ENCODE measurements around the gene C3. TPM values are rescaled to one million over a fixed set of nuclear protein-coding genes. Genes with fewer than 3 reads are reported as not detected.

The C3 gene
- total and polyA plus RNA-seq, 2 of the 13 experiments (the other 11 are each of a cell fraction or from before 2014, with no cell fraction given), result 1,455 to 6,272 TPM

GRCh38 chr19:6752256-6753177 is 32.1 kb upstream of the C3 start (continued):
- TF ChIP-seq YY1 (IDR thresholded peaks at IDR 0.05; ENCODE audit: insufficient read depth, insufficient replicate concordance, low read depth, low read length) (peak; percentile 65), HDAC2 (CRISPR knock-in tag; IDR thresholded peaks at IDR 0.05) (peak; percentile 78; the same call in 1 of the 2 replicates), ETV6 (CRISPR knock-in tag; conservative IDR thresholded peaks at IDR 0.05) (no peak), ZNF501 (CRISPR knock-in tag; IDR thresholded peaks at IDR 0.05) (peak; percentile 88; the same call in 1 of the 2 replicates), ZNF773 (CRISPR knock-in tag; IDR thresholded peaks at IDR 0.05; ENCODE audit: borderline replicate concordance) (no peak), SOX5 (CRISPR knock-in tag; IDR thresholded peaks at IDR 0.05; ENCODE audit: borderline replicate concordance) (peak; percentile 5), GABPA (IDR thresholded peaks at IDR 0.05; ENCODE audit: low read depth, low read length) (no peak), GABPA (CRISPR knock-in tag; IDR thresholded peaks at IDR 0.05; ENCODE audit: low read depth) (peak; percentile 7; the same call in 1 of the 2 replicates), SMAD1 (CRISPR knock-in tag; IDR thresholded peaks at IDR 0.05; ENCODE audit: borderline replicate concordance, low read depth) (peak; percentile 85), LCORL (IDR thresholded peaks at IDR 0.05) (no peak), LCORL (CRISPR knock-in tag; IDR thresholded peaks at IDR 0.05) (peak; percentile 13; the same call in 1 of the 2 replicates), ZBTB49 (CRISPR knock-in tag; IDR thresholded peaks at IDR 0.05; ENCODE audit: borderline replicate concordance) (no peak), U2AF1 (optimal IDR thresholded peaks at IDR 0.05; ENCODE audit: low read depth, low read length) (peak; percentile 56), SIN3A (IDR thresholded peaks at IDR 0.05; ENCODE audit: borderline replicate concordance, low read depth, low read length) (peak; percentile 54; the same call in 1 of the 2 replicates), ATF1 (CRISPR knock-in tag; IDR thresholded peaks at IDR 0.05) (0 out of 2 replicates have a peak, but pooled peaks have one; percentile 20), ZNF510 (CRISPR knock-in tag; IDR thresholded peaks at IDR 0.05; ENCODE audit: low read depth) (no peak), ZNF335 (CRISPR knock-in tag; IDR thresholded peaks at IDR 0.05) (no peak; the same call in 1 of the 2 replicates), RAD51 (IDR thresholded peaks at IDR 0.05; ENCODE audit: borderline replicate concordance) (peak; percentile 35; the same call in 1 of the 2 replicates), MTERF4 (CRISPR knock-in tag; IDR thresholded peaks at IDR 0.05) (0 out of 2 replicates have a peak, but pooled peaks have one; percentile 19), ARID3A (IDR thresholded peaks at IDR 0.05; ENCODE audit: low read depth, low read length) (0 out of 2 replicates have a peak, but pooled peaks have one; percentile 7), ASH2L (IDR thresholded peaks at IDR 0.05; ENCODE audit: insufficient read length, low read depth, low read length) (peak; percentile 77), SP1 (IDR thresholded peaks at IDR 0.05) (no peak), SP1 (CRISPR knock-in tag; IDR thresholded peaks at IDR 0.05) (peak; percentile 14; the same call in 1 of the 2 replicates), KDM3A (CRISPR knock-in tag; IDR thresholded peaks at IDR 0.05; ENCODE audit: low read depth) (no peak; the same call in 1 of the 2 replicates), E2F5 (CRISPR knock-in tag; conservative IDR thresholded peaks at IDR 0.05) (no peak)
